Mucosa of rectum (tissue), 2 donors: ENCODE data around the gene CDIPT.

ENCODE experiments used
- H3K27ac ChIP-seq, 2 donors: one replicate each; pipeline ENCODE4 v1.7.0; 2013; ENCODE audit warnings: inconsistent platforms in 2 of 2, low read depth in 2 of 2, low read length in 2 of 2
- H3K27me3 ChIP-seq, 2 donors: one replicate each; pipeline ENCODE4 v1.7.0; 2013; ENCODE audit warnings: low read length in 2 of 2; ENCODE audit not compliant: control insufficient read depth in 2 of 2, insufficient read depth in 2 of 2
- H3K36me3 ChIP-seq, 2 donors: one replicate each; pipeline ENCODE4 v1.7.0; 2013; ENCODE audit warnings: low read length in 2 of 2; ENCODE audit not compliant: control insufficient read depth in 2 of 2, insufficient read depth in 2 of 2
- H3K4me1 ChIP-seq, 2 donors: one replicate each; pipeline ENCODE4 v1.7.0; 2013; ENCODE audit warnings: low read length in 2 of 2, mild to moderate bottlenecking in 1 of 2; ENCODE audit not compliant: control insufficient read depth in 2 of 2, insufficient read depth in 2 of 2
- H3K4me3 ChIP-seq, 2 donors: one replicate each; pipeline ENCODE4 v1.7.0; 2013; ENCODE audit warnings: low read length in 2 of 2
- H3K9ac ChIP-seq, 2 donors: one replicate each; pipeline ENCODE4 v1.7.0; 2013; ENCODE audit warnings: low read length in 2 of 2, low read depth in 1 of 2, mild to moderate bottlenecking in 1 of 2
- H3K9me3 ChIP-seq, 2 donors: one replicate each; pipeline ENCODE4 v1.7.0; 2013; ENCODE audit warnings: low read length in 2 of 2; ENCODE audit not compliant: control insufficient read depth in 2 of 2
- donor health status: healthy.
- donor health status: Normal muscosa, but diverticular disease.

Gene CDIPT

GRCh38 chr16:29820730-29821642 is 42.0 kb downstream of the CDIPT start:
- no peaks in the 10 kb centered on the region for H3K27me3 ChIP-seq
- peaks cover 67% of the 10 kb centered on the region in 2 donors for H3K4me1 ChIP-seq
- peak overlapping the region; percentile 96 for H3K27ac ChIP-seq
- H3K9me3 ChIP-seq, result no peaks in the 10 kb centered on the region
- peak overlapping the region; percentile 78 to 96 for H3K4me3 ChIP-seq
- peak overlapping the region; percentile 85 to 92 for H3K9ac ChIP-seq
- peaks cover 0 to 13% of the 10 kb centered on the region in 2 donors for H3K36me3 ChIP-seq

GRCh38 chr16:29820271-29820701 is 42.7 kb downstream of the CDIPT start, which contains the start of gene MVP:
Gene MVP (plus strand): TSS chr16:29820462. CDS start chr16:29830550, 10,088 bp downstream.
- peak within 1 kb of the TSS; percentile 96 for H3K27ac ChIP-seq
- H3K4me3 ChIP-seq, result peak within 1 kb of the TSS; percentile 78 to 96
- H3K9me3 ChIP-seq, result no peaks in the 10 kb centered on the region
- H3K9ac ChIP-seq, result peak within 1 kb of the TSS; percentile 85 to 92
- H3K4me1 ChIP-seq, result peaks cover 60 to 62% of the 10 kb centered on the region in 2 donors
- no peaks in the 10 kb centered on the region for H3K27me3 ChIP-seq
- peaks cover 0 to 12% of the 10 kb centered on the region in 2 donors for H3K36me3 ChIP-seq

- Histone ChIP-seq H3K9ac (peak overlapping the region; percentile 85 to 92), H3K4me1 (peaks cover 58 to 59% of the 10 kb centered on the region in 2 donors), H3K9me3 (no peaks in the 10 kb centered on the region), H3K4me3 (peak overlapping the region; percentile 78 to 96), H3K36me3 (peaks cover 0 to 12% of the 10 kb centered on the region in 2 donors), H3K27ac (peak overlapping the region; percentile 96), H3K27me3 (no peaks in the 10 kb centered on the region)
Measured at GRCh38 chr16:29819506-29819905, 43.5 kb downstream of the CDIPT start.

- peaks cover 0 to 12% of the 10 kb centered on the region in 2 donors for H3K36me3 ChIP-seq
- H3K4me3 ChIP-seq, result peak overlapping the region in 1 of 2 donors; percentile 22
- H3K9me3 ChIP-seq, result no peaks in the 10 kb centered on the region
- H3K9ac ChIP-seq, result peak overlapping the region in 1 of 2 donors; percentile 9
- no peaks in the 10 kb centered on the region for H3K27me3 ChIP-seq
- no peak overlapping the region for H3K27ac ChIP-seq
- H3K4me1 ChIP-seq, result peaks cover 48 to 58% of the 10 kb centered on the region in 2 donors
Measured at GRCh38 chr16:29818082-29818481, 44.9 kb downstream of the CDIPT start.

- Histone ChIP-seq H3K4me1 (peaks cover 46 to 54% of the 10 kb centered on the region in 2 donors), H3K36me3 (peaks cover 0 to 12% of the 10 kb centered on the region in 2 donors), H3K27me3 (no peaks in the 10 kb centered on the region), H3K4me3 (peak overlapping the region; percentile 88 to 89), H3K9me3 (no peaks in the 10 kb centered on the region), H3K27ac (peak overlapping the region; percentile 91 to 95), H3K9ac (peak overlapping the region; percentile 74 to 96)
Measured at GRCh38 chr16:29816694-29817441, 46.2 kb downstream of the CDIPT start.

- Histone ChIP-seq H3K9ac (peak within 1 kb of the TSS; percentile 74 to 96), H3K4me1 (peaks cover 46 to 55% of the 10 kb centered on the region in 2 donors), H3K4me3 (peak within 1 kb of the TSS; percentile 88 to 89), H3K36me3 (peaks cover 0 to 12% of the 10 kb centered on the region in 2 donors), H3K27me3 (no peaks in the 10 kb centered on the region), H3K27ac (peak within 1 kb of the TSS; percentile 91 to 95), H3K9me3 (no peaks in the 10 kb centered on the region)
Measured at GRCh38 chr16:29815793-29816693, 47.0 kb downstream of the CDIPT start, which contains the start of gene PAGR1. Gene PAGR1 (plus strand): TSS chr16:29816152. CDS start chr16:29816526, 374 bp downstream.

- Histone ChIP-seq H3K27me3 (no peaks in the 10 kb centered on the region), H3K36me3 (peaks cover under 1 to 14% of the 10 kb centered on the region in 2 donors), H3K9ac (peak overlapping the region in 1 of 2 donors; percentile 74), H3K27ac (peak overlapping the region in 1 of 2 donors; percentile 95), H3K4me3 (peak overlapping the region; percentile 88 to 89), H3K9me3 (no peaks in the 10 kb centered on the region), H3K4me1 (peaks cover 55 to 63% of the 10 kb centered on the region in 2 donors)
Measured at GRCh38 chr16:29815032-29815721, 47.8 kb downstream of the CDIPT start.

- peaks cover 55 to 64% of the 10 kb centered on the region in 2 donors for H3K4me1 ChIP-seq
- no peaks in the 10 kb centered on the region for H3K9me3 ChIP-seq
- peak overlapping the region in 1 of 2 donors; percentile 74 for H3K9ac ChIP-seq
- peaks cover 6 to 13% of the 10 kb centered on the region in 2 donors for H3K36me3 ChIP-seq
- H3K4me3 ChIP-seq, result peak overlapping the region in 1 of 2 donors; percentile 88
- no peak overlapping the region for H3K27ac ChIP-seq
- no peaks in the 10 kb centered on the region for H3K27me3 ChIP-seq
Measured at GRCh38 chr16:29814592-29814991, 48.4 kb downstream of the CDIPT start.
